PC-9 (cell line): Measurements from ENCODE around the gene SRPRB.

ENCODE experiments used
- EZH2 ChIP-seq: fragments of 200-600 bp; sonication (generic); IDR thresholded peaks from 2 replicates; pipeline ENCODE4 v1.8.0; 2017; ENCODE audit warnings: antibody characterized with exemption, low read depth
- TF ChIP-seq, protein P1 (sequence below): fragments of 200-600 bp; sonication (generic); conservative IDR thresholded peaks from 2 replicates; pipeline ENCODE4 v1.6.1; 2017; ENCODE audit warnings: mixed run types, antibody characterized with exemption, mild to moderate bottlenecking, moderate library complexity

DNA sequence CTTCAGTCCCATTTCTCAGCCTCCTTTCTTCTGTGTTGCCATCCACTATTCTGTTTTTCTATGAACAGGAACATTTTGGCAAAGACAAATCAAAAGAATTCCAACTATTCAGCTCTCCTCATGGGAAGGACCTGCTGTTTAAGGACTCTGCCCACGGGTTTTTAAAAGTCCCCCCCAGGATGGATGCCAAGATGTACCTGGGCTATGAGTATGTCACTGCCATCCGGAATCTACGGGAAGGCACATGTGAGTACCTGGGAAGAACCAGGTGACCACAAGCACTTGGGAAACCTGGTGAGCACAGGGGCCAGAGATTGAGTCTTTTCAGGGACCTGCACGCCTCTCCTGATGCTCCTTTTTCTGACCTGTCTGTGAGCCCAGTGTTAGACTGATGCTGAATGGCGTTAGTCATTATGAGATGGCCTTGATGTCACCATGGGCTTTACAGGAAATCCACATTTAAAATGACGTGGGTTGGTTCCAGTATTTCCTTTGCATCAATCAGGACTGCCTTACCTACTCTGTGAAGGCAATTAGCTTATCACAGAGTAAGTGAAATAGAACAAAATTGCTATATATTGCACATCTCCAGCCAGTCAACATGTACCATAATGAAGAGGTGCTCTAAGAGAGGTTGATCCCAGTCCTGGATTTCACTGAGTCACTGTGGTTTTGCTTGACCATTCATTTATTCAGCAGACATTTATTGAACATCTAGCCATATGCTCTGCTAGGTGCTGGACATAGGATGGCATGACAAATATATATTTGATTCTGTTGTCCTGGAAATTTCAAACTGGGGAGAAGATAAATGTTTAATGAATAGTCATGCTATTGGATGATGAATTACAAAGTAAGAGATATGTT is 47.7 kb upstream of the SRPRB start:
- no peak for TF ChIP-seq EZH2
- TF ChIP-seq, protein P1, sequence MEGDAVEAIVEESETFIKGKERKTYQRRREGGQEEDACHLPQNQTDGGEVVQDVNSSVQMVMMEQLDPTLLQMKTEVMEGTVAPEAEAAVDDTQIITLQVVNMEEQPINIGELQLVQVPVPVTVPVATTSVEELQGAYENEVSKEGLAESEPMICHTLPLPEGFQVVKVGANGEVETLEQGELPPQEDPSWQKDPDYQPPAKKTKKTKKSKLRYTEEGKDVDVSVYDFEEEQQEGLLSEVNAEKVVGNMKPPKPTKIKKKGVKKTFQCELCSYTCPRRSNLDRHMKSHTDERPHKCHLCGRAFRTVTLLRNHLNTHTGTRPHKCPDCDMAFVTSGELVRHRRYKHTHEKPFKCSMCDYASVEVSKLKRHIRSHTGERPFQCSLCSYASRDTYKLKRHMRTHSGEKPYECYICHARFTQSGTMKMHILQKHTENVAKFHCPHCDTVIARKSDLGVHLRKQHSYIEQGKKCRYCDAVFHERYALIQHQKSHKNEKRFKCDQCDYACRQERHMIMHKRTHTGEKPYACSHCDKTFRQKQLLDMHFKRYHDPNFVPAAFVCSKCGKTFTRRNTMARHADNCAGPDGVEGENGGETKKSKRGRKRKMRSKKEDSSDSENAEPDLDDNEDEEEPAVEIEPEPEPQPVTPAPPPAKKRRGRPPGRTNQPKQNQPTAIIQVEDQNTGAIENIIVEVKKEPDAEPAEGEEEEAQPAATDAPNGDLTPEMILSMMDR: no peak
